ENCODE measurements around the gene CD52.

- TF ChIP-seq, protein P1, sequence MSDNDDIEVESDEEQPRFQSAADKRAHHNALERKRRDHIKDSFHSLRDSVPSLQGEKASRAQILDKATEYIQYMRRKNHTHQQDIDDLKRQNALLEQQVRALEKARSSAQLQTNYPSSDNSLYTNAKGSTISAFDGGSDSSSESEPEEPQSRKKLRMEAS (IDR thresholded peaks at IDR 0.05; ENCODE audit: low read depth), result no peak
- TF ChIP-seq, protein P2, sequence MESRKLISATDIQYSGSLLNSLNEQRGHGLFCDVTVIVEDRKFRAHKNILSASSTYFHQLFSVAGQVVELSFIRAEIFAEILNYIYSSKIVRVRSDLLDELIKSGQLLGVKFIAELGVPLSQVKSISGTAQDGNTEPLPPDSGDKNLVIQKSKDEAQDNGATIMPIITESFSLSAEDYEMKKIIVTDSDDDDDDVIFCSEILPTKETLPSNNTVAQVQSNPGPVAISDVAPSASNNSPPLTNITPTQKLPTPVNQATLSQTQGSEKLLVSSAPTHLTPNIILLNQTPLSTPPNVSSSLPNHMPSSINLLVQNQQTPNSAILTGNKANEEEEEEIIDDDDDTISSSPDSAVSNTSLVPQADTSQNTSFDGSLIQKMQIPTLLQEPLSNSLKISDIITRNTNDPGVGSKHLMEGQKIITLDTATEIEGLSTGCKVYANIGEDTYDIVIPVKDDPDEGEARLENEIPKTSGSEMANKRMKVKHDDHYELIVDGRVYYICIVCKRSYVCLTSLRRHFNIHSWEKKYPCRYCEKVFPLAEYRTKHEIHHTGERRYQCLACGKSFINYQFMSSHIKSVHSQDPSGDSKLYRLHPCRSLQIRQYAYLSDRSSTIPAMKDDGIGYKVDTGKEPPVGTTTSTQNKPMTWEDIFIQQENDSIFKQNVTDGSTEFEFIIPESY (IDR thresholded peaks at IDR 0.05; ENCODE audit: borderline replicate concordance, low read depth), result no peak
- no peak for TF ChIP-seq CTCF (IDR thresholded peaks at IDR 0.05)
Observed at GRCh38 chr1:26350343-26350700, 32.6 kb downstream of the CD52 start.
